Kidney tubule cell (primary cell): Measurements from ENCODE around the gene CD99L2.

ENCODE experiments used
- DNase-seq: peaks from one replicate; pipeline ENCODE4 v3.0.0-alpha.2; 2018; ENCODE audit warnings: low spot score

Gene CD99L2

DNA sequence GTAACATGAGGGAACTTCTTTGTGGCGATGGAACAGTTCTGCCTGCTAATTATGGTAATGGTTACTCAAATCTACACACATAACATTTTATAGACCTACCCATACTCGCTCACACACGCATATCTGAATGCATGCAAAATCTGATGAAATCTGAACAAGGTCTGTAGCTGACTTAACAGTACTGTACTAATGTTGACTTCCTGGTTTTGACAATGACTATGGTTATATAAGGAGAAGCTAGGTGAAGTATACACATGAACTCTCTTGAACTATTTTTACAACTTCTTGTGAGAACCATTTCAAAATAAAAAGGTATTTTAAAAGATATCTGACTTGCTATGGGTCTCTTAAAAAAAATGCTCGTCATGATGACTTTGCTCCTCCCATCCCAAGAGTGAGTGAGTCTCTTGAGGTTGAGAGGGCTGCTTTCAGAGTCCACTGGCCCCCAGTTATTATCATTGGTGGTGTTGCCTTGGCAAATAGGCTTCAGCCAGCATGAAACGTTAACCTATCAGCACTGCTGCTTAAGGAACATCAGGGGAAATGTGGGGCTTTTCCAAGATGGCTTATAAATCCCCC is 105.4 kb downstream of the CD99L2 start:
- DNase-seq = no peak

DNA sequence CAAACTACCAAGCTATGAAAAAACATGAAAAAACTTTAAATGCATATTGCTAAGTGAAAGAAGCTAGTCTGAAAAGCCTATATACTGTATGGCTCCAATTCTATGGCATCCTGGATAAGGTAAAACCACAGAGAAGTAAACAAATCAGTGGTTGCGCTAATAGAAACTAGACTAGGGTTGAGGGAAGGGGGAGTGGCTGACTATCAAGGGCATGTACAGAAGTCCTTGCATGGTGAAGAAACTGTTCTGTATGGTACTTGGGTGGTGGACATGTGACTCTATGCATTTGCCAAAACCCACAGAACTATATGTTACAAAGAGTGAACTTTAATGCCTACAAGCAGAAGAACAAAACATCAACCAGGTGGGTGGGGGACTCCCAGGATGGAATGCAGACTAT is 108.4 kb downstream of the CD99L2 start:
- DNase-seq = no peak

DNA sequence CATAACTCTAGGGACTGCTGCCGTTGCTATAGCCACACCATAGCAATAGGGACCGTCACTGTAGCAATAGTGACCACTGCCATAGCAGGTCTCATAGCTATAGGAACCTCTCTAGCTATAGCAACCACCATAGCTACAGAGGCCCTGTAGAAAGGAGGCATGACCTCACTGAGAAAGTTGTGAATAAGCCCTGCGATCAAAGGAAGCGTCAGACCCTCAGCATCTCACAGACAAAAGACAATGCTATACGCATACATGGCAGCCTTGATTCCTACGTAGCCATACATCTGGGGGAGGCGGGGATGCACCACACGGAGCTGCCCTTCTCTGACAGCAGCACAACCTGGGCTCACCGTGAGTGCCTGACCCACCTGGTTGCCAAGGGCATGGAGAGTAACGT is 116.8 kb downstream of the CD99L2 start:
- DNase-seq = no peak

DNA sequence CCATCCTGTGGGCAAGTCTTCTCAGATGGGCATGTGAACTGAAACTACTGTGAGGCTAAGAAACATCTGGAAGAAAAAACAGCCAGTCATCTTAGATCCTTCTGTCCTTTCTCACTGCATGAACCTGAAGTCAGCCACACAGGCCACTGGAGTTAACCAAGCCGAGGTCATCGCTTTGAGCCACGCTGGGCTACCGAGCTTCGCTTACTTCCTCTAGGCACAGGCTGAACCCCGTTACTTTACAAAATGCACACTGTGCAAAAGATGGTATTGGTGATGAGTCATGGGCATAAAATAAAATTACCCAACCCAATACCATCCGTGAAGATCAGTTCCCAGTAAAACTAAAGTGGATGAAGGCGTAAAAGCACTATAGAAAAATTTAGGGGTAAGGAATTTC is 119.1 kb downstream of the CD99L2 start:
- DNase-seq = no peak

DNA sequence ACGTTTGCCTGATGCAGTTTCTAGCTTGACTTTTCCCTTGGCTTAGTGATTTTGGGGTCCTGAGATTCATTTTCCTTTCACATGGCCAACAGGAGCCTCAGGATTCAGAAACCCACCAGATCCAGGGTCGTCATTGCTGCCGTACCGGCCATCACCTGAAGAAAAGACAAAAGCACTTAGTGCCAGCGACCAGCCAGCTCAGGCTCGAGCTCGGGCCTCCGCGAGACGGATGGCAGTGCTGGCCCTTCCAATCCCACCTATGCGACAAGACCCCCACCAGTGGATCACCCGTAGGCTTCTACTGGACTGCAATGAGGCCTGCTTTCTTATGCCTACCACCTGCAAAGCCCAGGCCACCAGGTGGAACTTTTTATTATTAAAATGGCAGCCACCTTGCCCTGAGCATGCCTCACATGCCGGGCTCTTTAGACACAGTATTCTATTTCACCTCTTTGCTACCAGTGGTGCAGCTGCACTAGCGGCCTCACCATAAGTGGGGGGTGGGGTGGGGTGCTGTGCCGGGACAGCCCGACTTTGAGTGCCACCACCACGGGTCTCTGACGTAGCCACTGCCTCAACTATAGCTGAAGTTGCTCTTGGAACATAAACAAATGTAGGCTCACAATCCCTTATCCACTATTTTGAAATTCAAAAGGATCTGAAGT is 121.0 kb downstream of the CD99L2 start:
- DNase-seq = no peak

DNA sequence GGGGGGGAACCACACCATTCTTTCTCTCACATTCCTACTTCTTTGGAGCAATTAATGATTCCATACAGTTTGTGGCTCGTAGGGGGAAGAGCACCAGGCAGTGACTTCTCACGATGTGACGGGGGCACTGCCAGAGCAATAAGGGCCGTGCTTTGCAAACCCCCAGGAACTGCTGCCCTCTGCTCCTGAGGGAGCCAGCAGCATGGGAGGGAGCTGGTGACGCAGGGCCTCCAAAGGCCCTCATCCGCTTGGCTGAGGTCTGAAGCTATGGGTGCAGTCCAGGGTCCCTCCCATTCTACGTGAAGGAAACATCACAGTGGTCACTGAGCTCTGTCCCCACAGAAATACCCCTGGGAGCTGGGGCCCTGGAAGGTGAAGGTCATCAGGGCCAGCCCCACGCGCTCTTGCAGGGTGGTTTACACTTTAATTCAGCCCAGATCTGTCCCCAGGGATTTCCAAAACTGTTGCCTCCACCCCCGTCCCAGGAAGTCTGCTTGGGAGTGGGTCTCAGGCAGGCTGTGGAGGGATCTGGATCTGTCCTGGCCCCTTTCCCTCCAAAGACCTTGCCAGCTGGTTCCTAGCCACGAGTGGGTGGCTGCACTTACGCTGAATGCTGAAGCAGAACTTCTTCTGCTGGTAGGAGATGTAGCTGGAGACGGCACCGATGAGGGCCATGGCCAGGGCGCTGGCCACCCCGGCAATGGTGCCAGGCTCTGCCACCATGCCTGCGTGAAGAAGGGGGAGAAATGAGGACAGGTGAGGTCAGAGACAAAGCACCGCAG is 122.7 kb downstream of the CD99L2 start:
- no peak for DNase-seq

DNA sequence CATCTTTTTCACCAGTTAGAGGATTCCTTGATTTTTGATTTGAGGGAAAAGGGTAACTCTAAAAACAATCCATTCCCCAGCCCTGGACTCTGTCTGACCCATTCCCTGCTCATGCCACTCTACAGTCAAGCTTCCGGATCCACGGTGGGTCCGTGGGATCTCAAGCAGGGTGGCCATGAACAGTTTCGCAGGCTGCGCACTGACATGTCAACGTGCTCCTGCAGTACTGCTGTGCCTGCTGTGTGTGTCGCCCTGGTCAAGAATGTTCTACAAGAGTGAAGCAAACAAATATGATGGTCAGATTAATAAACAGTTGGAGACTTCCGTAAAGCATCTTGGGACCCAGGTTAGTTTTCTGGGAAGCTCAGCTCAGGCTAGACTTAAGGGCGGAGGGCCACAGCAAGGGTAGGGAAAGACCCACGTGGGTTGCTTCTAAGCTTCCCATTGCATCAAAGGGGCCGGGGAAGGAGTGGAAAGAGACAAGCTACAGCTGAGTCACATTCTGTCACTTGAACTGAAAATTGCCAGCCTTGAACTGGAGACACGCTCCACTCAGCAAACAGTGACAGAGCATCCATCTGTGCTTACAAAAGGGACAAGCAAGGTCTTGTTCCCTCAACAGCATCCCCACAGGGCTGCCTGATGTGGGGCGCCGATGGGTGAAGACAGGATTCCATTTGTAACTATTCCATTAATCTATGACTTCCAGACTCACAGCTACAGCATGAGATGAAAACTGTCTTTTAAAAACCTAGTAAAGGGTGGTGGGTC is 123.5 kb downstream of the CD99L2 start:
- no peak for DNase-seq

DNA sequence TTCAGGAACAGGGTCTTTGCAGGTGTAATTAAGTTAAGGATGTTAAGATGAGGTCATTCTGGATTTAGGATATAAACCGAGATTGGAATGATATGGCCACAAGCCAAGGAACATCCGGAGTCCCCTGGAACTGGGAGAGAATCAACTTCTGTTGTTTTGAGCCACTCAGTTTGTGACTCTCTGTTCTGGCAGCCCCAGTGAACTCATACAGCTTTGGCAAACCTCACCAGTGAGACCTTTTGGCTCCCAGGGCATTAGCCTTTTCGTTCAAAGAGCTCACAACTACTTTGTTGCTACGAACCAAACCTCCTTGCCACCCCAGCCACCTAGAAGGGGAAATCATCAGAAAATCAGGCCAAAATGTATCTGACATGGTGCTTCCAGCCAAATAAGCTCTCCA is 124.8 kb downstream of the CD99L2 start:
- DNase-seq = no peak

DNA sequence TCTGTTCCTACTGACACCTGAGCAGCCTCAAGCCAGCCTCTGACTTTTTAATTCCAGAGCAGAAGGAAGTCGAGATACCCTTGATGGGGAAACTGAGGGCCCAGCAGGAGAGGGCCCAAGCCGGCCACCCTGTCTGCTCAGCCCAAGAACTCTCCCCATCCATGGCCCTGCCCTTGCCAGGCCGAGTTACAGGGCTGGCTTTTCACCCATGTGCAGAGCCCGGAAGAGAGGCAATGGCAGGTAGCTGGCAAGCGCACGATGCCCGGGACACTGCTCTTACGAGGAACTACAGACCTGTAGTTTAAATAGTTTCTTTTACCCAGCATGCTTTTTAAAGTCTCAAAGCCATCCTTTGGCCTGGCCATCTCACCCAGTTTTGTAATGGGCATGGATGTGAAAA is 125.4 kb downstream of the CD99L2 start:
- DNase-seq = no peak

DNA sequence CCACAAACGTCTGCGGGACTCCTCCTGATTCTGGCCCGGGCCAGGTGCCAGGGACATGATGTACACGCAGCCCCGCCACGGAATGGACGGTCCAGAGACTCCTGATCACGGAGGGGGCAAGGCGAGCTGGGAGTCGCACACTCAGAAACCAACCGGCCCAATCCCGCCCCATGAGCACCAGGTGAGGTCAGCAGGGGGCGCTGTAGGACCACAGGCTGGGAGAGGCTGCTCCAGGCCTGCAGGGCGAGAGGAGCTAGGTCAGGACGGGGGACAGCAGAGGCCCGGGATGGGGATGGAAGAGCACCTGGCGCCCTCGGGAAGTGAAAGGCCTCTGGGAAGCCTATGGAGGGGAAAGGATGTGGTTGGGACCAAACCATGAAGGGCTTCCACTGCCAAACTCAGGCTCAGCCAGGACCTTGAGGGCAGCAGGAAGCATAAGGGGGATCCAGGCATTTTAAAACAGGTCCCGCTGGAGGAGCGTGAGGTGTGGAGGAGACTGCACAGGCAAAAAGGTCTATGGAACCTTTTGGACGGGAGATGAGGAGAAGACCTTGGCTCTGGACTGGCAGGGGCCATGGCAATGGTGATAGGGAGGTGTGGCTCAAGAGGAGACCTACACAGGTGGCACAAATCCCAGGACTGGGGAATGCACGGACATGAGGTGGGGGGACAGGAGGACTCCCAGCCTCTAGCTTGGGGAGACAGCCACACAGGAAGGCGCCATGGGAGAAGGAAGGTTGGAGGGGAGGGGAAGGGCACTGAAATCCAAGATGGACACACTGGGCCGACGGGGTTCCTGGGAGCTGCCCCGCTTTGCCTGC is 126.1 kb downstream of the CD99L2 start:
- DNase-seq = peak; percentile 65

DNA sequence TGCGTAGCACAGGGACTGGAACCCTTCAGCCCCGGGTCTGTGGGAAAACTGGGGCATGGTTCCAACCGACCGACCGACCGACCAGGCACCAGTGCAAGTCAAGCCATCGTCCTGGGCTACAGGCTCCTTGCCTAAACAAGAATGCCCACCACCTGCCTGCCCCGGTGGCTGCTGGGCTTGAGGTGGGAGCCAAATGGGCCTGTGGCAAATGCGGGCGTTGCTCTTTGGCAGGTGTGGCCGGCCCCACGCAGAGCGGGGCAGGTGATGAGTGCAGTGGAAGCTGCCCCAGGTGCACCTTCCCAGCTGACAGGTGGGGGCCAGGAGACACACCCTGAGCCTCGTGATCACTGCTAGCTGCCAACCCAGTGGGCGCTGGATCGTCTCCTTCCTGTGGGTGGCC is 127.4 kb downstream of the CD99L2 start:
- no peak for DNase-seq

DNA sequence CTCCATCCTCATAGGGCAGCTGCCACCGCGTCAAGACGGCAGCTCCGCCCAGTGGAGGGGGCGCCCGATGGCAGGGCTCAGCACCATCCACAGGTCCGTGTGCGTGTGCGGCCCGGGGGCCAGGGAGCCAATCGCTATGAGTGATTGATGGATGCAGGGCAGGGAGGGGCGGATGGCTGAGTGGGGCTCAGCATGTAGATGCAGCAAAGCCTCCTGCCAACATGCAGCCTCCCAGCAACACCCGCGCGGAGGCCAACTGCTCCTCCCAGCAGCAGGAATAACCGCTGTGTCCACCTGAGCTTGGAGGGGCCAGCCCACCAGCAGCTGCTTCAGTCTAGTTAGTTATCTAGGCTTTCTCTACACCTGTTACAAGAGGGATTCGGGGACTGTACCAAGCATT is 127.8 kb downstream of the CD99L2 start:
- no peak for DNase-seq

DNA sequence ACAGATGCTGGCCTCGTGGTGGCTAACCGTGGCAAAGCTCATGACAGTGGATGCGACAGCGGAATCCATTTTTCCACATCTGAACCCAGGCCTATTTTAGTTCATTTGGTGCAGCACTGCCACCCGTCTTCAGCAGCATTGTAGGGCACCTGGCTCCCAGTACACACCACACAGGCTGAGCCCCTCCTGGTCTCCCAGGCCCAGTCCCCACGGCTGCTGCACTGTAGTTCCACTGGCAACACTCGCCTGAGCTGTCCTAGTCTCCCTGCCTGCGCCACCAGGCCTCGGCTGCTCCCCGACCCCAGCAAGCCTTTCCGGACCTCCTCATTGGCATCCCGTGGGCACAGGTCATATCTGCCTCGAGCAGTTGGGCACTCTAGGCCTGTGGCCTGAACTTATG is 129.1 kb downstream of the CD99L2 start:
- no peak for DNase-seq

DNA sequence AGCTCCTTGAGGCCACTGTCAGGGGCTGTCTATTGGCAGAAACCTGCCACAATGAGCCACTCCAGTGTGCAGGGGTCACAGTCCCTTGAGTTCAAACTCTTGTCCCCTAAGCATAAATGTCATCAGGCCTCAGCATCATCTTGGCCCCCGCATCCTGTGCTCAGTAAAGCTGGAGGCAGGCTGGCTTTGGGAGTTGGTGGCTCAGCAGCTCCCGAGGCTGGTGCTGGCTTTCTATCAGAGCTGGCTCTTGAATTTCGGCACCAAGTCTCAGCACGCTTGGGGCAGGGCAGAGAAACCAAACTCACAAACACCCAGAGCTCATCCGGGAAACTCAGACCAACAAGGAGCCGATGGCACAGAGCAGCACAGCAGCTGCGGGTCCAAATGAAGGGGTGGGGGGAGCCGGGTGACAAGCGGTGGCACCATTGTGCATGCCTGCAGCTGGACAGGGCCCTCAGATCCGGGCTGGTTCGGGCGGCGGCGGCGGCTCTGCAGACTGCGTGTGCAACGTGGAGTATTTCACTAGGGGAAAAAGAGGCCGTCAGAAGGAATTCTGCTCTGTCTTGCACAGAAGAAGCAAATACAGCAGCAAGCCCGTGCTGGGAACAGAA is 129.8 kb downstream of the CD99L2 start:
- no peak for DNase-seq

DNA sequence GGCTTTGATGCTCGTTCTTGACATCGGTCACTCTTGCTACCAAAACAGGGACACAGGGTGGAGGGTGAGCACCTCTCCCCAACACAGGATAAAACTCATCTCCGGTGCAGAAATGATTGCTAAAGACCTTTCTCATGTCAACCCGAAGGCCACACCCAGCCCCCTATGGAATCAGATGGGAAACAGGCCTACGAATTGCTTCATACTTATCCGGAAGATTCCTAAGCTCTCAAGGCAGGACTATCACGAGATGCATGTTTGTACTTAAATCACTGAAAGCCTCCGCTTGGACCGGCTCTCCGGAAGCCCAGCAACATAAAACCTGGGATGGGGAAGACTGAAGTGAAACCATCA is 130.4 kb downstream of the CD99L2 start:
- DNase-seq = no peak

DNA sequence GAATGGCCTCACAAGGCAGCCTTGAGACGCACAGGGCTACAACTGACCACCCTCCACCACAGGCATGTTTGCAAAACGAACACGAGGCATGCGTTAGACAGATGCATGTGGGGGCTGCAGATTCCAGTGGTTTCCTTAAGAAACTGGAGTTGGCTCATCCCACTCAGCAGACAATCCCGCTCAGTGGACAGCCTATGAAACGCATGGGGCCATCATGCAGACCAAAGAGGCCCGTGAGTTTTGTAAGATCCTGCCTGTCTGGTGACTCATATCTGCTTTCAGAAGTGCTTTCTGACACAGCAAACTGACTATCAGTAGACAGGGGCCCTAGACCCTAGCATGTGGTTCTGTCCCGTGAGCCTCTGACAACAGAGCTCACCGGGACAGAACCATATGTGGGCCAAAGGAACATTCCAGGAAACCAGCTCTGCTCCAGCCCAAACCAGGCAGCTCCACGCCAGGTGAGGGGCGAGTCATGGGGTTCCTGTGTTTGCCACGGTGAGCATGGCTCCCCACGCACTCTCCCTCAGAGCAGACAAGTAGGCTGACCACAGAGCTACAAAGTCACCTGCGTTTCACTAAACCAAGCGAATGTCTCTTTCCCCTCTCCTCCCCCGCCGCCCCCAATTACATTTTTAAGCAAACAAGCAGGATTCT is 130.9 kb downstream of the CD99L2 start:
- peak; percentile 35 for DNase-seq

DNA sequence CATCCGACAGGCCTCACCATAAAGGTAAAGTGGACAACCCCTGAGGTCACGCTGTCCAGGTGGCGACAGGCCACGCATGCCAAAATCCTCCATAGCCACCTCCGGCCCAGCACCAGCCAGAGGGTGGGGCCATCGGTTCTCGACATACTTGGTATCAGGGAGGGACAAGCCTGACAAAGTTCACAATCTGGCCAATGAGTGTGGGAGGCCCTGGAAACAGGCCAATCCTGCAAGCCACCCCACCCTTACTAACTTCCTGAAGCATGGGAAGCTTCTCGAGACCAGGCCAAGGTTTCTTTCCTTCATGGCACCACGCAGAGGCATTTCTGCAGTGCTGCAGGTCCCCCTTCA is 131.4 kb downstream of the CD99L2 start:
- no peak for DNase-seq

DNA sequence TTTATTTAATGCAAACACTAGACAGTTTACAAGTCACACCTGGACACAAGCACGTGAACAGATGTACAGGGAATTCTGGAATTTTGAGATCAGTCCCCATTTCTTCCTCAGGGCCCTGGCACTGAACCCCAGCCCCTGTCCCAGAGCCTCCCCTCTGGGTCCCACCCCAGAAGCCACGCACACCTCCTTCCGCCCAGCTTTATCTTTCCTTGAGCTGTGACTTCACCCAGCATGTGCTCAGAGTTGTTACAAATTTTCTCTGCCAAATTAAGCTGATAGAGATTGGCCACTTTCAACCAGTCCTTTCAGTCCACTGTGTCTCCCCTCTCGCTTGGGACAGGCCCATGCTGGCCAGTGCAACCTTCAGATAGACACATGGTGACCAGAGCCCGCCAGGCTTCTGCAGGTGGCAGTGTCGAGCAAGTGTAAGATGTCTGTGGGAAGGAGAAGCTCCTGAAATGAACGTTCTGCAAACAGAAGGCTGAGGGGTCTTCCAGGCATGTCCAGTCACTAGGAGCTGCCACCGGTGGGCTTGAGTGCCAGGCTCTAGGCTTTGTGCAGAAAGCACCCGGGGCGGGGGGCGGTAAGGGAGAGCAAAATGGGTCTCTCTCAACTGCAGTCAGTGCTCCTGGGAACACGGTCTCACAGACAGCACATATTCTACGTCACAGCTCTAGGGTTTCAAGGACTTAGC is 132.0 kb downstream of the CD99L2 start:
- DNase-seq = no peak

DNA sequence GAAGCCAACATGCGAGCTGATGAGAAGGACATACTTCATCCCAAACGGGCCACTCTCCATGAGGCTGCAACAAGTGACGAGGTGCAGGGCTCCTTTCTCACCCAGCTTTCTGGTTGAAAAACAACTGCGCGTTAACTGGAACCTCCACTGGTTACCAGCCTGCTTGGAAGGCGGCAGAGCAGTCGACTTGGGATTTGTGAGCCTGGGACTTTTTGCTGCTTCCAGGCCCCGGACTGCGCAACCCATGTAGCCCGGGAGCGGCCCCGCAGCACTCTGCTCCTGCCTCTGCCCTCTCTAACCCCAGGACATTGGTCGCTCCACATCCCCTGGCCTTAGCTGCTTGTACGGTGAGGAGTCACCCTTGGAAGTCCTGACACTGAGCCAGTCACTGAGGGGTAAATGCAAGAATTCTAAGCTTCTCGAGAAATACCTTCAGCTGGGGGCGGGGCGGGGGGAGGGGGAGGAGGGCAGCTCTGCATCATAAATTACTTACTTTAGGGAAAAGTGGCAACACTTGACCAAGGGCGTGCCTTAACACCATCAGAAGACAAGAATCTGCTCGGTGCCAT is 132.6 kb downstream of the CD99L2 start:
- no peak for DNase-seq

DNA sequence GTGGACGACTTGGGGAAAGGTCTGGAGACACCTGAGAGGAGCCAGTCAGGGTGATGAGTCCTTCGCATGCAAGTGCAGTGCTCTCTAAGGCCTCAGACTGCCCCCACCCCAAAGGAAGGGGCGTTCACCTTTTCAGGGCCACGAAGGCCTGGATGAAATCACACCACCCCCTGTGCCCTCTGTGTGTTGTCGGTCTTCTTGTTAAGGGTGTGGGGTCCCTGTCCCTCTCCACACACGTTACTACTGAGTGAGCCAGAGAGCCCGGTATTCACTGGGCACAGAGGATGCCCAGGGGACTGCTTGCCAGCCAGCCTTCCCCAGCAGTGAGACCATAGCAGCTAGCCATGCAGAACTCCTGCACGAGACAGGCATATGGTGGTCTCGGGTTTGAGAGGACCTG is 133.2 kb downstream of the CD99L2 start:
- no peak for DNase-seq
